ENCODE measurements around the gene RPL3. TPM values are rescaled to one million over a fixed set of nuclear protein-coding genes. Genes with fewer than 3 reads are reported as not detected.
A peak's percentile ranks its signal among the peaks of the same experiment; 100 is the strongest.

Gene RPL3
- total RNA-seq, 1 donor, result 3,122 TPM

DNA sequence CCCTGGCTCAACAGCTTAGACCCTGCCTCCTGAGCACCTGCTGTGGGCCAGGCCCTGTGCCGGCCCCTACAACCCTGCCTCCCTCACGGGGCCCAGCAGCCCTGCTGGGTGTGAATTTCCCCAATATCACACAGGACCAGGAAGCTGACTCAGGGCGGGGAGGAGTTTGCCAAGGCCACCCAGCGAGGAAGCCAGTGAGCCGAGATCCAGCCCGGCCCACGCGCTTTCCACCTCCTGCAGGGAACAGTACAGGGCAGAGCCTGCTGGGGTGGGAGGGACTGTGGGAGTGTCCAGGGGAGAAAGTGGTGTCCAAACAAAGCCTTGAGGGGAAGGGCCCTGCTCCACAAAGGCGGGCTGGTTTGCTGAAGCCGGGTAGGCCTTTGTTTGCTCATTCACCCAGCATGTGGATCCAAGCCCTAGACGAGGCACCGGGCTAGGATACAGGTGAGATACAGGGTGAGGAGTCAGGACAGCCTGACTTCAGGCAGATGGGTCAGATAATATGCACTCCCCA, 26.8 kb downstream of the RPL3 start:
- TF ChIP-seq, protein P1, sequence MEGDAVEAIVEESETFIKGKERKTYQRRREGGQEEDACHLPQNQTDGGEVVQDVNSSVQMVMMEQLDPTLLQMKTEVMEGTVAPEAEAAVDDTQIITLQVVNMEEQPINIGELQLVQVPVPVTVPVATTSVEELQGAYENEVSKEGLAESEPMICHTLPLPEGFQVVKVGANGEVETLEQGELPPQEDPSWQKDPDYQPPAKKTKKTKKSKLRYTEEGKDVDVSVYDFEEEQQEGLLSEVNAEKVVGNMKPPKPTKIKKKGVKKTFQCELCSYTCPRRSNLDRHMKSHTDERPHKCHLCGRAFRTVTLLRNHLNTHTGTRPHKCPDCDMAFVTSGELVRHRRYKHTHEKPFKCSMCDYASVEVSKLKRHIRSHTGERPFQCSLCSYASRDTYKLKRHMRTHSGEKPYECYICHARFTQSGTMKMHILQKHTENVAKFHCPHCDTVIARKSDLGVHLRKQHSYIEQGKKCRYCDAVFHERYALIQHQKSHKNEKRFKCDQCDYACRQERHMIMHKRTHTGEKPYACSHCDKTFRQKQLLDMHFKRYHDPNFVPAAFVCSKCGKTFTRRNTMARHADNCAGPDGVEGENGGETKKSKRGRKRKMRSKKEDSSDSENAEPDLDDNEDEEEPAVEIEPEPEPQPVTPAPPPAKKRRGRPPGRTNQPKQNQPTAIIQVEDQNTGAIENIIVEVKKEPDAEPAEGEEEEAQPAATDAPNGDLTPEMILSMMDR (IDR thresholded peaks at IDR 0.05; ENCODE audit: insufficient read depth, low read length), result no peak
- peak; percentile 93 for DNase-seq (ENCODE audit: low read depth)
- H3K4me3 ChIP-seq (ENCODE audit: low read depth, low read length), result no peak overlapping the region

DNA sequence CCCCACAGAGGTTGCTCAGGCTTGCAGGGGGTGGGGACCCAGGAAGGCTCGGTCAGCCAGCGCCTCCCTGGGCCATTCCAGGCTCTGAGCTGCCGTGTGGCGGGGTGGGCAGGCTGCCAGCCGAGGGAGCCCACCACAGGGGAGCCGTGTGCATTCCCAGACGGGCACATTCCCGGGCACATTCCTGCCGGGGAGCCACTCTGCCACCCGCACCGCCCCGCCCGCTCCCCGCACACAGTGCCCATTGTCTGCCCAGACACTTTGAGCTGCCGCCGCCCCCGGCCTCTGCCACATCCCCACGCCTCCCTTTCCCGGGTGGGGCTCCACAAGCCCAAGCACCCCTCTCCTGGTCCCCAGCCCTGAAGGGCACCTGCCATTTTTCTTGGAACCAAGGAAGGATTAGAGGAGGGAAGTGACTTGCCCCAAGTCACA, 27.4 kb downstream of the RPL3 start:
- no peak overlapping the region for H3K4me3 ChIP-seq (ENCODE audit: low read depth, low read length)
- DNase-seq (ENCODE audit: low read depth), result no peak
- TF ChIP-seq, protein P1 (IDR thresholded peaks at IDR 0.05; ENCODE audit: insufficient read depth, low read length), result no peak

DNA sequence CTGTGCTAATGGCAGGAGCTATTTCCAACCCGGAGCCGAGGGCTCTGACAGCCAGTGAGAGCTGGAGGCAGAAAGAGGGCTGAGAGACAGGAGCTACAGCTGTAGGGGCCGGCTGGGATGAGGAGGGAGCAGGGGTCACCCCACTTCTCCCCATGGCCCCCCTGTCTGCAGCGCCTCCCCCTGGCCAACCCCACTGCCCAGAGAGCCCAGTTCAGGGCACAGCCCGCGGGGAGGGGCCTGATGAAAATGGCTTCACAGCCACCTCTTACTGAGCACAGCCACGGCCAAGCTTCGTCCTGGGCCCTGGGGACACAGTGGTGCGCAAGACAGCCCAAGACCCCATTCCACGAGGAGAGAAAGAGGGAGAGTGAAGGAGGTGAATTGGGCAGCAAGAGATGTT, 27.9 kb downstream of the RPL3 start:
- TF ChIP-seq, protein P1 (IDR thresholded peaks at IDR 0.05; ENCODE audit: insufficient read depth, low read length), result no peak
- DNase-seq (ENCODE audit: low read depth), result no peak
- no peak overlapping the region for H3K4me3 ChIP-seq (ENCODE audit: low read depth, low read length)

DNA sequence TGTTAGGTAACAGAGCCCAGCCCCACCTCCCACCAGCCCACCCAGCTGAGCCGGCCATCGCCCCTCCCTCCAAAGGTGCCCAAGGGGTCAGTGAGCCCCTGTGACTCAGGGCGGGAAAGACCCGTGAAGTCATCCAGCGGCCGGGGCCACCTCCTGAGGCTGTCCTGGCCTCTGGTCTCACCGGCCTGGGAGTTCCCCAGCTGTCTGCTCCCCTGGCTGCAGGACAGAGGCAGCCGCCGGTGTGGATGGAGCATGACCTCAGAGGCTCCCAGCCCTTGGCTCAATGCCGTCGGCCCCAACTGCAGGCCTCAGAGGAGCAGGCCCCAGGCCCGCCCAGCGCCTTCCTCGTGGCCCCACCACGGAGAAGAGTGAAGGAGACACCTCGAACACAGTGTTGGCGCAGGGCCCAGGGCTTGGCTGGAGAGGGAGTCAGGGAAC, 28.7 kb downstream of the RPL3 start:
- DNase-seq (ENCODE audit: low read depth), result peak; percentile 61
- H3K4me3 ChIP-seq (ENCODE audit: low read depth, low read length), result no peak overlapping the region
- TF ChIP-seq, protein P1 (IDR thresholded peaks at IDR 0.05; ENCODE audit: insufficient read depth, low read length), result no peak

DNA sequence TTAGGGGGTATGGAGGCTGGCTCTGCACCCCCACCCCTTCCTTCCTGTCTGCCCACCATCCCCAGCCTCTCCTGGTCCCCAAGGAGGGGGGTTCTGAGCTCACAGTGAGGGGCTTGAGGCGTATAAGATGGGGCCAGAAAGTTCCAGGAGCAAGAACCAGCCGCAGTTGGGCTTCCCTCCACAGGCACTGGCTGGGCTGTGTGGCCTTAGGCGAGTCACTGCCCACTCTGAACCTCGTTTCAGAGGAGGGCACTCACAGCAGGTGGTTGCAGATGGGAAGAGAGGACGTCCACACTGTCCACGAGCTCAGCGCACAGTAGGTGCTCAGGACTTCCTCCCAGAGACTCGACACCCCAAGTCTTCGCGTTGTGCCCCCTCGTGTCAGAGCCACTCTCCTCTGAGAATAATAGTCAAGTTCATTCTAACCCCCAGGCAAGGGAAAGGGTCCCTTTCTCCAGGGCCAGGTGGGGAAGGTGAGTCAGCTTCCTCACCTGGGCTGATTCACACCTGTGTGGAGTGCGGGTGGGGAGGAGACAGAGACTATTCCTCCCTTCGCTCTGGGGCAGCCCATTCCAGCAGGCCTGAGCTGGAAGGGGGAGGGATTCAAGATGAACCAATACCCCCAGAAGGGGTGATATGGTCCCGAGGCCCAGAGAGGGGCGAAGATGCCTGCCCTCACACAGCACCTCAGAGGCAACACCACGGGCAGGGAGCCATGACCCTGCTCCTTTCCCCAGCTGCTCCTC, 29.3 kb downstream of the RPL3 start:
- no peak overlapping the region for H3K4me3 ChIP-seq (ENCODE audit: low read depth, low read length)
- DNase-seq (ENCODE audit: low read depth), result no peak
- TF ChIP-seq, protein P1 (IDR thresholded peaks at IDR 0.05; ENCODE audit: insufficient read depth, low read length), result no peak

DNA sequence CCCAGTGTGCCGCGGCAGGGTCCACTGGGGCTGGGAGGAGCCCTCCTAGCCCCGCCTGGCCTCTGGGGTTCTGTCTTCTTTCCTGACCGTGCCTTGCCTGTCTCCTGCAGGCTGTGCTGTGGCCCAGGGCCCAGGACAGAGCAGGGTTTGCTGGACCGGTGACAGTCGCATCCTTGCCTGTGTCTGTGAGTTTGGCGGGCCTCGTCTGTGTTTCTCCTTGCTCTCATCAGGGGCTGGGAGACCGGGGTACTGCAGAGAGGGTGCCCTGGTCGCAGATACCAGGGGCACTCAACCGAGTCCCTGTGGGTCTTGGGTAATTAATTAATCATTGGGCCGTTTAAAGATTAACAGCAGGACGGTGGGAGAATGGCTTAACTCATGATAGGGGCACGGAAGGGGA, 29.9 kb downstream of the RPL3 start:
- TF ChIP-seq, protein P1 (IDR thresholded peaks at IDR 0.05; ENCODE audit: insufficient read depth, low read length), result no peak
- no peak overlapping the region for H3K4me3 ChIP-seq (ENCODE audit: low read depth, low read length)
- DNase-seq (ENCODE audit: low read depth), result no peak

Measured in fibroblast of the aortic adventitia (primary cell).